ENCODE results near the gene PTPN6.
"Not testable (repeated sequence)": the region's sequence is repeated elsewhere in the genome, so short reads cannot be mapped to it uniquely, and the experiment has no call there.

The PTPN6 gene

GRCh38 chr12:6950811-6951540, at the start of gene PTPN6:
PTPN6 (plus strand) TSS chr12:6951356; CDS start chr12:6951513, 157 bp downstream.
- no peak for DNase-seq

- DNase-seq, result no peak
These were observed 48.7 kb upstream of the PTPN6 start for GRCh38 chr12:6902448-6902847.

- no peak for DNase-seq
These were observed 47.4 kb upstream of the PTPN6 start for GRCh38 chr12:6903722-6904121.

GRCh38 chr12:6904280-6905276, 46.6 kb upstream of the PTPN6 start, which contains the start of gene LRRC23:
LRRC23 (plus strand) TSS chr12:6904822; CDS start chr12:6905634, 812 bp downstream.
- DNase-seq, result peak; percentile 95

- no peak for DNase-seq
These were observed 45.6 kb upstream of the PTPN6 start for GRCh38 chr12:6905414-6906040.

- DNase-seq, result not testable (repeated sequence)
These were observed 43.0 kb upstream of the PTPN6 start for GRCh38 chr12:6908141-6908540.

- no peak for DNase-seq
These were observed 41.6 kb upstream of the PTPN6 start for GRCh38 chr12:6909421-6910145.

GRCh38 chr12:6912164-6912935, 38.8 kb upstream of the PTPN6 start:
- DNase-seq, result no peak

GRCh38 chr12:6914246-6914946, 36.8 kb upstream of the PTPN6 start, which contains the start of gene ENO2:
ENO2 (plus strand) TSS chr12:6914580; CDS start chr12:6915833, 1,253 bp downstream.
- peak; percentile 75 for DNase-seq

- DNase-seq, result no peak
These were observed 36.0 kb upstream of the PTPN6 start for GRCh38 chr12:6914947-6915788.

- no peak for DNase-seq
These were observed 35.3 kb upstream of the PTPN6 start for GRCh38 chr12:6915789-6916285.

- no peak for DNase-seq
These were observed 34.5 kb upstream of the PTPN6 start for GRCh38 chr12:6916426-6917200.

- DNase-seq, result no peak
These were observed 33.5 kb upstream of the PTPN6 start for GRCh38 chr12:6917491-6918231.

GRCh38 chr12:6919588-6919987, 31.6 kb upstream of the PTPN6 start:
- DNase-seq, result no peak

GRCh38 chr12:6921539-6921938, 29.6 kb upstream of the PTPN6 start:
- no peak for DNase-seq

- no peak for DNase-seq
These were observed 28.9 kb upstream of the PTPN6 start for GRCh38 chr12:6921996-6922946.
